Stimulated activated CD8-positive, alpha-beta memory T cell treated with anti-CD3 and anti-CD28 coated beads, Interleukin-7, amount 100 ng/mL, for 4 hours (primary cell): ENCODE measurements around the gene PLIN3.
"Not testable (repeated sequence)": the region's sequence is repeated elsewhere in the genome, so short reads cannot be mapped to it uniquely, and the experiment has no call there.

Experiments used
- DNase-seq, 2 donors: peaks; one replicate each; pipeline ENCODE4 v3.0.0-alpha.2; 2020; ENCODE audit warnings: low read depth in 2 of 2

The PLIN3 gene

GRCh38 chr19:4892962-4893361 is 25.5 kb upstream of the PLIN3 start:
- not testable (repeated sequence) for DNase-seq

GRCh38 chr19:4891066-4891465 is 23.6 kb upstream of the PLIN3 start:
- no peak for DNase-seq

GRCh38 chr19:4889034-4889815 is 21.8 kb upstream of the PLIN3 start:
- no peak for DNase-seq

GRCh38 chr19:4887803-4888202 is 20.3 kb upstream of the PLIN3 start:
- DNase-seq = not testable (repeated sequence)

- DNase-seq = not testable (repeated sequence)
Measured at GRCh38 chr19:4884993-4885392, 17.5 kb upstream of the PLIN3 start.

- DNase-seq = not testable (repeated sequence)
Measured at GRCh38 chr19:4882874-4883273, 15.4 kb upstream of the PLIN3 start.

GRCh38 chr19:4879041-4879440 is 11.6 kb upstream of the PLIN3 start:
- no peak for DNase-seq

- DNase-seq = no peak
Measured at GRCh38 chr19:4878491-4878968, 11.1 kb upstream of the PLIN3 start.

GRCh38 chr19:4877753-4878490 is 10.5 kb upstream of the PLIN3 start:
- DNase-seq = no peak

- no peak for DNase-seq
Measured at GRCh38 chr19:4873930-4874329, 6.5 kb upstream of the PLIN3 start.

- no peak for DNase-seq
Measured at GRCh38 chr19:4871711-4872110, 4.2 kb upstream of the PLIN3 start.

- DNase-seq = no peak
Measured at GRCh38 chr19:4870025-4870700, 2.7 kb upstream of the PLIN3 start.

- DNase-seq = no peak
Measured at GRCh38 chr19:4868286-4868834, 893 bp upstream of the PLIN3 start.

GRCh38 chr19:4866595-4867424 is 657 bp downstream of the PLIN3 start:
- peak; percentile 44 to 61 for DNase-seq

GRCh38 chr19:4861147-4861546 is 6.3 kb downstream of the PLIN3 start:
- no peak for DNase-seq

- DNase-seq = no peak
Measured at GRCh38 chr19:4859697-4860096, 7.8 kb downstream of the PLIN3 start.

- not testable (repeated sequence) for DNase-seq
Measured at GRCh38 chr19:4856468-4856867, 11.0 kb downstream of the PLIN3 start.

- DNase-seq = not testable (repeated sequence)
Measured at GRCh38 chr19:4853506-4853905, 14.0 kb downstream of the PLIN3 start.

GRCh38 chr19:4852484-4852883 is 15.0 kb downstream of the PLIN3 start:
- DNase-seq = no peak

- DNase-seq = peak; percentile 52 to 58
Measured at GRCh38 chr19:4851551-4852290, 15.7 kb downstream of the PLIN3 start.
